Stomach (tissue), 9 donors: ENCODE results near the gene SCYL2. TPM values are rescaled to one million over a fixed set of nuclear protein-coding genes. Genes with fewer than 3 reads are reported as not detected.

ENCODE experiments used
- DNase-seq, 2 donors: peaks; one replicate each; pipeline versions ENCODE4 v3.0.0 to v3.0.0-alpha.2; 2013 to 2019
- H3K27ac ChIP-seq, 5 donors: fragments of 200-600 bp in 4 of 5; sonication (generic) in 4 of 5; one replicate each; pipeline ENCODE4 v1.5.1; 2013 to 2019; ENCODE audit warnings: mild to moderate bottlenecking in 1 of 5, moderate library complexity in 1 of 5
- H3K27me3 ChIP-seq, 3 donors: fragments of 200-600 bp; sonication (generic); one replicate each; pipeline ENCODE4 v1.5.1; 2017 to 2019; ENCODE audit warnings: mixed run types in 1 of 3
- H3K36me3 ChIP-seq, 4 donors: fragments of 200-600 bp; sonication (generic); 1 replicate in 3 of 4; 2 replicates in 1 of 4; pipeline ENCODE4 v1.5.1; 2016 to 2019
- H3K4me1 ChIP-seq, 4 donors: fragments of 200-600 bp; sonication (generic); one replicate each; pipeline ENCODE4 v1.5.1; 2016 to 2019
- H3K4me3 ChIP-seq, 4 donors: fragments of 200-600 bp; sonication (generic) in 3 of 4; one replicate each; pipeline ENCODE4 v1.5.1; 2016 to 2019; ENCODE audit warnings: mild to moderate bottlenecking in 1 of 4
- H3K9me3 ChIP-seq, 4 donors: fragments of 200-600 bp; sonication (generic); one replicate each; pipeline ENCODE4 v1.5.1; 2016 to 2019
- CTCF ChIP-seq, 7 experiments: fragments of 450-650 bp in 4 of 7; fragments of 200-600 bp in 3 of 7; sonication (generic) in 3 of 7; IDR thresholded peaks; one replicate each; pipeline ENCODE4 v1.5.1; 2016 to 2019; ENCODE audit warnings: antibody characterized with exemption in 7 of 7, control low read depth in 2 of 7, mild to moderate bottlenecking in 1 of 7
- EP300 ChIP-seq: sonication (generic); formaldehyde crosslinking; IDR thresholded peaks from one replicate; pipeline ENCODE4 v1.6.1; 2017; ENCODE audit warnings: antibody characterized with exemption
- POLR2A ChIP-seq, 4 donors: fragments of 450-650 bp; IDR thresholded peaks; one replicate each; pipeline ENCODE4 v1.6.1; 2016; ENCODE audit warnings: antibody characterized with exemption in 4 of 4, control low read depth in 2 of 4, mild to moderate bottlenecking in 1 of 4, moderate library complexity in 1 of 4
- POLR2AphosphoS5 ChIP-seq, 3 donors: sonication (generic); formaldehyde crosslinking; IDR thresholded peaks; one replicate each; pipeline ENCODE4 v1.6.1; 2016; ENCODE audit warnings: antibody characterized with exemption in 3 of 3
- WGBS, 5 donors: extraction: QIAGEN DNeasy Blood & Tissue Kit in 3 of 5; methylation state at CpG; one replicate each; pipeline versions ENCODE4 v1.1.5 to v1.1.7; 2013 to 2018; 5-methylcytosine and 5-hydroxymethylcytosine counted together
- intact Hi-C: fragments of 100-400 bp; cut with DNase I; formaldehyde crosslinking; loops from one replicate; pipeline ENCODE4 v1.15.1; 2023; ENCODE audit warnings: low total_unique reads
- polyA plus RNA-seq, 3 donors: library from polyadenylated mRNA; stranded (reverse); fragments of 200-250 nt; gene quantifications; one replicate each; pipeline ENCODE4 v1.2.3, GENCODE V29; 2013
- total RNA-seq, 5 donors: library from RNA; depleted of rRNA; stranded (reverse); fragments of >200 nt; gene quantifications; one replicate each; pipeline versions ENCODE4 v1.1.0 to v1.2.3, GENCODE V29; 2014 to 2016
- donor health status: healthy with polysubstance abuse.
- donor health status: Bipolar disorder and iron deficiency.
- donor health status: healthy.

The SCYL2 gene
- total and polyA plus RNA-seq, 8 donors = 9.1 to 97.3 (median 28.7) TPM

DNA sequence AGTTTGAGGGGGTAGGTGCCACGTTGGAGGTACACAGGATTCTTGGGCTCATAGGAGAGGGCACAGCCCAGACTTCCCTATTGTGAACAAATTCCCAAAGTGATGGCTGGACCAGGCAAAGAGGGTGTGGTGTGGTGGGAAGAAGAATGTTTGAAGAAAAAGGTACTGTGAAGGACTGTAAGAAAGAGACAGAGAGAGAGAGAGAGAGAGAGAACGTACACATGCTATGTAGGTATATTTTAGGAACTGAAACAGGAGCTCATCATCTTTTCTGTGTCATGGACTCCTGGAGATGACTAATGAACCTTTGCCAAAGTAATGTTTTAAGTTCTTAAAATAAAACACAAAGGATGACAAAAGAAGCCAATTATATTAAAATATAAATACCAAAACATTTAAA is 114.4 kb downstream of the SCYL2 start:
- H3K27me3 ChIP-seq = no peaks in the 10 kb centered on the region
- no peak overlapping the region for H3K27ac ChIP-seq
- TF ChIP-seq CTCF (IDR thresholded peaks at IDR 0.05) = no peak
- no peak for TF ChIP-seq EP300
- TF ChIP-seq POLR2AphosphoS5 (IDR thresholded peaks at IDR 0.05) = no peak
- TF ChIP-seq POLR2A (IDR thresholded peaks at IDR 0.05) = no peak
- no peak for DNase-seq
- WGBS, 5 donors = 76 to 88% (median 78%) methylated on average over 2 of the region's 2 CpGs
- no peaks in the 10 kb centered on the region for H3K4me1 ChIP-seq
- intact Hi-C loops = no loop called here
- no peaks in the 10 kb centered on the region for H3K36me3 ChIP-seq
- no peak overlapping the region for H3K4me3 ChIP-seq
- H3K9me3 ChIP-seq = no peaks in the 10 kb centered on the region

- H3K9me3 ChIP-seq = no peaks in the 10 kb centered on the region
- no peaks in the 10 kb centered on the region for H3K4me1 ChIP-seq
- TF ChIP-seq POLR2AphosphoS5 (IDR thresholded peaks at IDR 0.05) = no peak
- no peak for TF ChIP-seq POLR2A (IDR thresholded peaks at IDR 0.05)
- no peak for TF ChIP-seq CTCF (IDR thresholded peaks at IDR 0.05)
- no peak for TF ChIP-seq EP300
- H3K36me3 ChIP-seq = no peaks in the 10 kb centered on the region
- H3K27ac ChIP-seq = no peak overlapping the region
- no peak overlapping the region for H3K4me3 ChIP-seq
- no peak for DNase-seq
- H3K27me3 ChIP-seq = no peaks in the 10 kb centered on the region
- intact Hi-C loops = no loop called here
- WGBS, 5 donors = 76 to 83% (median 78%) methylated on average over 6 of the region's 6 CpGs
Observed at GRCh38 chr12:100382338-100382737, 115.4 kb downstream of the SCYL2 start.

- Histone ChIP-seq H3K9me3 (no peaks in the 10 kb centered on the region), H3K4me3 (no peak overlapping the region), H3K4me1 (no peaks in the 10 kb centered on the region), H3K36me3 (no peaks in the 10 kb centered on the region), H3K27ac (no peak overlapping the region), H3K27me3 (no peaks in the 10 kb centered on the region)
- no peak for TF ChIP-seq POLR2A (IDR thresholded peaks at IDR 0.05)
- TF ChIP-seq EP300 = no peak
- TF ChIP-seq POLR2AphosphoS5 (IDR thresholded peaks at IDR 0.05) = no peak
- TF ChIP-seq CTCF (IDR thresholded peaks at IDR 0.05) = no peak
- 85 to 89% (median 87%) methylated on average over 9 of the region's 9 CpGs for WGBS, 5 donors
- no peak for DNase-seq
- intact Hi-C loops = no loop called here
Observed at GRCh38 chr12:100383586-100384558, 116.9 kb downstream of the SCYL2 start.

GRCh38 chr12:100384559-100384935 is 117.6 kb downstream of the SCYL2 start:
- Histone ChIP-seq H3K4me3 (no peak overlapping the region), H3K36me3 (no peaks in the 10 kb centered on the region), H3K27ac (no peak overlapping the region), H3K4me1 (no peaks in the 10 kb centered on the region), H3K27me3 (no peaks in the 10 kb centered on the region), H3K9me3 (no peaks in the 10 kb centered on the region)
- WGBS, 5 donors = 74 to 86% (median 80%) methylated on average over 5 of the region's 5 CpGs
- intact Hi-C loops = no loop called here
- TF ChIP-seq CTCF (IDR thresholded peaks at IDR 0.05) (no peak), EP300 (no peak), POLR2A (IDR thresholded peaks at IDR 0.05) (no peak), POLR2AphosphoS5 (IDR thresholded peaks at IDR 0.05) (no peak)
- no peak for DNase-seq
